AG08396 (cell line): ENCODE measurements around the gene TXNDC11.

ENCODE experiments used
- DNase-seq: peaks from one replicate; pipeline ENCODE4 v3.0.0; 2012; ENCODE audit warnings: low spot score, mixed read lengths

Gene TXNDC11

DNA sequence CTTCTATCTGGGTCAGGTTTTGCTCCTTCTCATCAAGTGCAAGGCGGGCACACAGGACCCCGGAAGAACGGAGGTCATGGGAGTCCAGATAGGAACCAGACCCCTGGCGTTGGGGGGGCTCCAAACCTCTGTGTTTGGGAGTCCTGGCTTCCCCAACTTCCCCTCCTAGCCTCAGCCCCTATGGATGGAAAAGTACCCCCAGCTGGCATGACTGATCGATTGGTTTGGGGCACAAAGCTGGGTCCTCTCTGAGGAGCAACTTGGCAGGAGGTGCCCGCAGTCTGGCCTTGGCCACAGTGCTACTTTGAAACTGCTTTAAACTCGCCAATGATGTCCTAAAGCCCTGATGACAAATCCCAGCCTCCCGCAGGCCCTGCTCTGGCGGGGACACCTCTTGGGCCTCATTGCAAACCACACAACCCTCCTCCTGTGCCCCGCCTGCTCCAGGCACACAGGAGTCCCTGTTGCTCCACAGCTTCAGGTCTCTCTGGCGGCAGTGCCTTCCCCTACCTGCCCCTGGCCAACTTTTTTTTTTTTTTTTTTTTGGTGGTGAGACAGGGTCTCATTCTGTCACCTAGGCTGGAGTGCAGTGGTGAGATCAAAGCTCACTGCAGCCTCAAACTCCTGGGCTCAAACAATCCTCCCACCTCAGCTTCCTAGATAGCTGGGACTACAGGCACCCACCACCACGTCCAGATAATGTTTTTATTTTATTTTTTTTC lies 112.5 kb downstream of the TXNDC11 start:
- DNase-seq, result no peak
